GM13977 (cell line): ENCODE measurements around the gene RNF166.

ENCODE experiments used
- DNase-seq: peaks from one replicate; pipeline ENCODE4 v3.0.0; 2012; ENCODE audit warnings: low spot score
- in situ Hi-C: fragments of 300-500 bp; cut with MboI; formaldehyde crosslinking; loops from one replicate; pipeline ENCODE4 v1.12.0; 2022; ENCODE audit warnings: low sequenced_read_pairs, low pct_unique_long_range_greater_than_20kb, mixed read lengths, inconsistent platforms; ENCODE audit not compliant: unreplicated experiment
- TF ChIP-seq, protein P1 (sequence below): IDR thresholded peaks from 2 replicates; pipeline ENCODE4 v1.5.1; 2012; ENCODE audit warnings: mild to moderate bottlenecking, control low read depth; ENCODE audit not compliant: insufficient read depth; ENCODE audit errors: extremely low read depth, missing control alignments

The RNF166 gene

GRCh38 chr16:88658714-88659113 lies 47.5 kb downstream of the RNF166 start:
- in situ Hi-C loops, result no loop called here
- DNase-seq, result no peak
- TF ChIP-seq, protein P1, sequence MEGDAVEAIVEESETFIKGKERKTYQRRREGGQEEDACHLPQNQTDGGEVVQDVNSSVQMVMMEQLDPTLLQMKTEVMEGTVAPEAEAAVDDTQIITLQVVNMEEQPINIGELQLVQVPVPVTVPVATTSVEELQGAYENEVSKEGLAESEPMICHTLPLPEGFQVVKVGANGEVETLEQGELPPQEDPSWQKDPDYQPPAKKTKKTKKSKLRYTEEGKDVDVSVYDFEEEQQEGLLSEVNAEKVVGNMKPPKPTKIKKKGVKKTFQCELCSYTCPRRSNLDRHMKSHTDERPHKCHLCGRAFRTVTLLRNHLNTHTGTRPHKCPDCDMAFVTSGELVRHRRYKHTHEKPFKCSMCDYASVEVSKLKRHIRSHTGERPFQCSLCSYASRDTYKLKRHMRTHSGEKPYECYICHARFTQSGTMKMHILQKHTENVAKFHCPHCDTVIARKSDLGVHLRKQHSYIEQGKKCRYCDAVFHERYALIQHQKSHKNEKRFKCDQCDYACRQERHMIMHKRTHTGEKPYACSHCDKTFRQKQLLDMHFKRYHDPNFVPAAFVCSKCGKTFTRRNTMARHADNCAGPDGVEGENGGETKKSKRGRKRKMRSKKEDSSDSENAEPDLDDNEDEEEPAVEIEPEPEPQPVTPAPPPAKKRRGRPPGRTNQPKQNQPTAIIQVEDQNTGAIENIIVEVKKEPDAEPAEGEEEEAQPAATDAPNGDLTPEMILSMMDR, result no peak

DNA sequence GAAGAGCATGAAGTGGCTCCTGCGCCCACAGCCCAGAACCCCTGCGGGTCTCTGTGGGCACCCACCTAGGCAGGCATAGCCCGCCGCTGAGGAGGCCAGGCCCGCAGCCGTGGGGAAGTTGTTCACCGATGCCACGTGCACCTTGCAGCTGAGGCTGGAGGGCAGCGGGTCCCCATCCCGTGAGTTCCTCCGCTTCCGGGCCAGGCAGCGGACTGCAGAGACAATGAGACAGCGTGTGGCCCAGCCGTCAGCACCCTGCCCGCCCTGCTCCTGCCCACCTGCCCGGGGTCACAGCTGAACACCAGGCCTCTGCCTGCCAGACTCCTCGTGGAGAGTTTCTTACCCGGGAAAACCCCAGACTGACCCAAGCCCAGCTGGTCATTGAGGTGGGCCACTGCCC lies 48.8 kb downstream of the RNF166 start:
- no peak for DNase-seq
- TF ChIP-seq, protein P1, result no peak
- in situ Hi-C loops, result no loop called here

DNA sequence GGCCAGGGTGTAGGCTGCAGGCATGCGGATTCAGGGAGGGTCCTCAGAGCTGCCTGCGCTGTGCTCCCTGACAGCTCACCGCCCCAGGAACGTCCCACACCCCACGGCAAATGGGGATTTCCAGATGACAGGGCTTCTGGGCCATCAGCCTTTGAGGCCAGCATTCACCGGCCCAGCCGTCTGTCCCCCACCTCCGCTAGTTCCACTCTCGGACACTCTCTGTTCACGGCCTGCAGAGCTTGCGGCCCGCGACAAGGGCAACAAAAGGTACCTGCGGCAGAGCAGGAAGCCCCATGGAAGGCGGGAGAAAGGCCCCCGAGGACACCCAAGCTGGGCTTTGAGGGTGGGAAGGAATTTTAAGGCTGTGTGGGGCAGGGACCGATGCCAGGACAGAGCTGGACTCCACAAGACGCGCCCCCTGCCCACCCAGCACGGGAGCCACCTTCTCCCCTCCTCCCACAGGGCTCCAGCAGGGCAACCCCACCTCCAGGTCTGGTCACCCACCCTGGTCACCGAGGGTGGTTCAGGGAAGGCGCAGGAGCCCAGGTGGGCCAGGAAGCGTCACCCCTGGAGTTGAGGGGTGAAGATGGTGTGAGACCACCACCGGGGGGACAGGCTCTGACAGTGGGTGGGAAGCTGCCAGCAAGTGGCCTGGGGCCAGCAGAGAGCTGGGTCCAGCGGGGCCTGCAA lies 49.8 kb downstream of the RNF166 start:
- TF ChIP-seq, protein P1, result no peak
- in situ Hi-C loops, result no loop called here
- DNase-seq, result no peak

DNA sequence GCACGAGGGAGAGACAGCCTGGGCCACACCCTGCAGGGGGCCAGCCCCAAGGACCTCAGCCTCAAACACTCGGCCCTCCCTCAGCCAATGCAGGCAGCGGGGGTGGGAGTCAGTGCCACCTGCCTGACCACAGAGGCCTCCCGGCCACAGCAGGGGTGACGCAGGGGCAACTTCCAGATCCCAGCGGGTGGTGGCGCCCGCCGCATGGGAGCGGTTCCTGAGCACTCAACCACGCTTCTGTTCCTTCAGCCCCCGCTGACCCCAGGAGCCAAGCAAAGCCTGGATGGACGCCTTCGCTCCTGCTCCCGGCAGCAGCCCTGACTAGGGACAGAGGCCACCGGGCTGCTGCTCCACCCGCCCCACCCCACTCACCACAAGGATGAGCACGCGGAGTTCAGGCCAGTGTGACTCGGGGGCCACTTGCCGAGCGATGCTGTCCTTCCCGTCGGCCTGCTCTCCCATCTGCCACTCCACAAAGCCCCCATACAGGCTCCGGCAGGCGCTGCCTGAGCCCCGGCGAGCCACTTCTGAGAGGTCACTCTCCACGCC lies 50.4 kb downstream of the RNF166 start:
- in situ Hi-C loops, result no loop called here
- DNase-seq, result no peak
- TF ChIP-seq, protein P1, result no peak

DNA sequence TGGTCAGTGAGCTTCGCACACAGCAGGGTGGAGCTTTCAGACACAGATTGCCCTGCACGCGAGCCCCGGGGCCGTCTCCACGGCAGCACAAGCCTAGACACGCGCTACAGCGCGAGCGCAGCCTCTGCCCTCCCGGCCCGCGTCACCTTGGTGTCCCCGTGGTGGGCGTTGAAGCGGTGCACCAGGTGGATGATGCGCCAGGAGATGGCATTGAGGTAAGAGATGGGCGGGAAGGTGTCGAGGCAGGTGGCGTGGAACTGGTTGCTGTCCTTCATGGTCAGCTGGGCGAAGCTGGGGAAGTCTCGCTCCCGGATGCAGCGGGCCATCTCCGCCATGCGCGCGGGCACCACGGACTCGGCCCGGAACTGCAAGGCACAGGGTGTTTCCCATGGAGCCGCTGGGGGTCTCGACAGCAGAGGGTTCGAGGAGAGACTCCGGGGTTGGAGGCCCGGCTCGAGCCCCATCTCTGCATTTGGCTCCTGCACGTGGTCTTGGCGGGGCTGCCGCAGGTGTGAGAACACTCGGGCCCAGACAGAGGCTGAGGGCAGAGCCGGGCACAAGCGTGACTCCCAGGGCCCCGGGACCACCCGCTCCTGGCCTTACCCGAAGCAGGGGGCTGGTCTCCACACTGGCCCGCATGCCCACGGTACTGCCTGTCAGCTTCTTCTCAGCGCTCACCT lies 51.0 kb downstream of the RNF166 start:
- DNase-seq, result no peak
- in situ Hi-C loops, result no loop called here

DNA sequence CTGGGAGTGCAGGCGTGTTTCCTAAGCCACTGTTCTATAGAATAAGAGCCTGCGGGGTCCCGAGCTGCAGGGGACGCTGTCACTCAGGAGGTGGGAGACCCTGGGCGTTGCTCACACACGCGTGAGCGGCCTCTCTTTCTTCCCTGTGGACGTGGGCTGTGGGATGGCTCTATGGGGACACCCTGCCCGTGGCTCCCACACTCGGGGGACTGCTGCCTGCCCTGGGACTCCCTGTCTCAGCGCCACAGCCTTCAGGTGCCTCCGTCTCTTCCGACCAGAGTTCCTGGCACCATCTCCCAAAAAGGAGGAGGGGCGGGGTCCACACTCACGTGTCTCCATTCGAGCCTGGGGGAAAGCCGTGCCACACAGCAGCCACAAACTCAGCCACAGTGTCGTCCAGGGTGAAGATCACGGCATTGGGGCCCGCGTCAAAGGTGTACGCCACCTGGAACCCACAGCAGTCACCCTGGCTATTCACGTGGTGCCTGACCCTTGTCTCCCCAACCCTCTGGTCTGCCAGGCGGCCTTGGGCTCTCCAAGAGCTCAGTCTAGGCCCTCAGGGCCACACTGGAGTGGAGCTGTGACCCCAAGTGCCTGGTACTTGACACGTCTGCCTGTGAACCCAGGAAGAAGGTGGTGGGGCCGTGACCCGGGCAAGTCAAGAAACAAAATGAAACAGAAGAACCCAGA lies 51.7 kb downstream of the RNF166 start:
- no peak for DNase-seq
- TF ChIP-seq, protein P1, result no peak
- in situ Hi-C loops, result no loop called here

More for the DNA sequence above, 51.0 kb downstream of the RNF166 start:
- TF ChIP-seq, protein P1, result no peak
